RWPE1 (cell line): ENCODE data around the gene THADA.

Experiments
- CTCF ChIA-PET: fragments of 350-600 bp; sonication (Branson Sonifier 250); formaldehyde crosslinking; extraction: SDS; loops from one replicate; lab custom pipeline; 2021; lab: Yijun Ruan, JAX
- POLR2A ChIA-PET: fragments of 400-600 bp; formaldehyde crosslinking; extraction: SDS; loops from one replicate; lab custom pipeline; 2020; ENCODE audit warnings: antibody characterized with exemption; ENCODE audit not compliant: low non-redundant PET; lab: Yijun Ruan, JAX
- DNase-seq: peaks from one replicate; pipeline ENCODE4 v3.0.0; 2012; ENCODE audit warnings: low spot score
- H3K27ac ChIP-seq: fragments of 450-650 bp; 2 replicates; pipeline ENCODE4 v1.5.1; 2017
- TF ChIP-seq, protein P1 (sequence below): fragments of 450-650 bp; conservative IDR thresholded peaks from 2 replicates; pipeline ENCODE4 v1.5.1; 2017; ENCODE audit warnings: low read depth, mild to moderate bottlenecking

Gene THADA

DNA sequence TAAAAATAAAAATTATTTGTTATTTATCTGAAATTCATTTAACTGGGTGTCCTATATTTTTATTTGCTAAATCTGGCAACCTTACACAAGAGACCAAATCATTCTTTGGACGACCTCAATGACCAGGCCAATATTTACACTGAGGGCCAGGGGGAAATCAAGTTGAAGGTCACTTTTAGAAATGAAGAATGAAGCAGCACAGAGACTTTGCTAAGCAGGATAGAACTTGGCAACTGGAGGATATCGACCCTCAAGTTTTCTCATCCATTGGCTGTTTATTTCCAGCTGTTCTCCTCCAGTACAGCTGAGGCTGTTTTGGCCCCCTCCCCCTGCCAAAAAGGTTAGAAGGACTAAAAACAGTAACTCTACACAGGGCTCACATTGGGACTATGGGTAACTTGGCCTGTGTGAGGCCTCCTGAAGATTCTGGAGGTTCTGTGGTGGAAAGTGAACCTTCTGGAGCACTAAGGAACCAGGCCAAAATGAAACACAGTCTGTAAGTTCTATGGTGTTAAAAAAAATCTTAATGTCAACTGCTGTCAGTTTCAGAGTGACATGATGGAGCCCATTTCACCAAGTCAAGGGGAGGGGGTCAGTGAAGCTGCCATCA is 337.2 kb downstream of the THADA start:
- ChIA-PET POLR2A (no interaction called here), CTCF (interaction anchor here (0.7 kb wide), 1 partner anchor 365 kb away, joined by 3 read pairs; no protein-coding TSS in a partner anchor)
- DNase-seq, result no peak
- H3K27ac ChIP-seq, result no peak overlapping the region
- TF ChIP-seq, protein P1, sequence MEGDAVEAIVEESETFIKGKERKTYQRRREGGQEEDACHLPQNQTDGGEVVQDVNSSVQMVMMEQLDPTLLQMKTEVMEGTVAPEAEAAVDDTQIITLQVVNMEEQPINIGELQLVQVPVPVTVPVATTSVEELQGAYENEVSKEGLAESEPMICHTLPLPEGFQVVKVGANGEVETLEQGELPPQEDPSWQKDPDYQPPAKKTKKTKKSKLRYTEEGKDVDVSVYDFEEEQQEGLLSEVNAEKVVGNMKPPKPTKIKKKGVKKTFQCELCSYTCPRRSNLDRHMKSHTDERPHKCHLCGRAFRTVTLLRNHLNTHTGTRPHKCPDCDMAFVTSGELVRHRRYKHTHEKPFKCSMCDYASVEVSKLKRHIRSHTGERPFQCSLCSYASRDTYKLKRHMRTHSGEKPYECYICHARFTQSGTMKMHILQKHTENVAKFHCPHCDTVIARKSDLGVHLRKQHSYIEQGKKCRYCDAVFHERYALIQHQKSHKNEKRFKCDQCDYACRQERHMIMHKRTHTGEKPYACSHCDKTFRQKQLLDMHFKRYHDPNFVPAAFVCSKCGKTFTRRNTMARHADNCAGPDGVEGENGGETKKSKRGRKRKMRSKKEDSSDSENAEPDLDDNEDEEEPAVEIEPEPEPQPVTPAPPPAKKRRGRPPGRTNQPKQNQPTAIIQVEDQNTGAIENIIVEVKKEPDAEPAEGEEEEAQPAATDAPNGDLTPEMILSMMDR, result no peak

DNA sequence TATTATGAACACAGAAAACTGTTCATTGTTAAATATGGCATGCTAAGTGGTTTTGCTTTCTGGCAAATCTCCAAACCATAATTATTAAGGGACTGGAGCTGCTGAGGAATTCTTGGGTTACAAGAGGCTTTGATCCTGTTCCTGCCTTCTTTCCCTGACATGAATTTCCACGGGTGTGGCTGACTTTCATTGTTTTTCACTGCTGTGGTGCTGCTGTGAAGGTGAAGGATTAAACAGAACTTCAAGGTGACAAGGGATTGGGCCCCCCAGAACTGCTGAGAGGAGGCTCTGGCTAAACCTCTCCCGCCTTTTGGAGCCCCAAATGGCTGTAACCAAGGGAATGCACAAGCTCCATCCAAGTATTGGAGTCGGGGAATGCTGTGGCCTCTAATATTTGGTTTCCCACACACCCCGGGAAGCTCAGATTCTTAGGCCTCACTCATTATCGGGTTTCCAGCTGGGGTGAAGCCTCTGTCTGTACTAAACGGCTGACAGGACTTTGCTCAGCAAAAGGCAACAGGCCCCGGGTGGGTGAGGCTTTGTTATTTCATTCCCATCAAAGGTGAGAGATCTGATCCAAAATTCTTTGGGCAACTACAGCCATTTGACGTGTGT is 340.4 kb downstream of the THADA start:
- CTCF ChIA-PET, result no interaction called here
- POLR2A ChIA-PET, result no interaction called here
- DNase-seq, result no peak

DNA sequence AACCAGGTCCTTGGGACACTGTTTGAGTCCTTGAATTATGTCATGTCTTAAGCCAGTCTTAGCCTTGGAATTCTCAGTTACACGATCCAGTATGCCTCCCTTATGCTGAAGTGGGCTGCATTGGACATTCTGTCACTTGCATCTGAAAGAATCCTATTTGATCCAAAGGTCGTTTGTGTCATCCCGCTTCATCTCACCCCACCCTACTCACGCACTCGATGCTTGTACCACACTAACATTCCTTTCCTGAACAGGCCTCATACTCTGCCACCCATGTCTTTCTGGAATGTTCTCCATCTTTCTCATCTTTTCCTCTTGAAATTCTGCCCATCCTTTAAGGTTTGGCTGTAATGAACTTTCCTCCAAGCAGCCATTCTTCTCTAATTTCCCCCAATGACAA is 341.5 kb downstream of the THADA start:
- H3K27ac ChIP-seq, result no peak overlapping the region
- ChIA-PET POLR2A (no interaction called here), CTCF (interaction anchor here (0.9 kb wide), 1 partner anchor 28 kb away, joined by 4 read pairs; no protein-coding TSS in a partner anchor)
- TF ChIP-seq, protein P1, result no peak
- DNase-seq, result no peak

More for the DNA sequence above, 340.4 kb downstream of the THADA start:
- TF ChIP-seq, protein P1, result no peak
- H3K27ac ChIP-seq, result peak overlapping the region; percentile 30; the same call in 1 of the 2 replicates

DNA sequence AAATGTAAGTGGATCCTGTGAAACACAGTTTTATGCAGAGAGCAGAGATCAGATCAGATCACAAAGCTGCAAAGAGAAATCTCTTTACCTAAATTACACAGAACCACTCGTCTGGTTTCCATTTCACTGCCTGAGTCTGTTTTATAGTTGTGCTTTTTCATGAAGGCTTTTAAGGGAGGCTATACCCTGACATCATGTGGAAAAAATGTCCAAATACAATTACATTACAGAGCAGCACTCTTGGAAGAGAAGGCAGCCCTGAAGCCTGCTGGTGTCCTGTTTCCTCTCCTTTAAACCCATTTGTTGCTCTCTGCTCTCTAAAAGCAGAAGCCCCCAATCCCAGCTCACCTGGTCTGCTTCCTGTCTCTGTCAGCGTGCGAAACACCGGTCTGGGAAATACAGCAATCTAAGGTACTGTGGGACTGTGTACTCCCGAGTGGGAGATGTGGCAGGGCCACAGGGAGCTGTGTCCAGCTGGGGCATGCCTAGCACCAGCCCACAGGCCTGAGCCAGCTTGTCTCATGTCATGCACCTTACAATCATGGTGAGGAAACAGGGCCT is 344.6 kb downstream of the THADA start:
- DNase-seq, result no peak
- TF ChIP-seq, protein P1, result no peak
- peak overlapping the region; percentile 78 for H3K27ac ChIP-seq
- ChIA-PET CTCF (no interaction called here), POLR2A (no interaction called here)

DNA sequence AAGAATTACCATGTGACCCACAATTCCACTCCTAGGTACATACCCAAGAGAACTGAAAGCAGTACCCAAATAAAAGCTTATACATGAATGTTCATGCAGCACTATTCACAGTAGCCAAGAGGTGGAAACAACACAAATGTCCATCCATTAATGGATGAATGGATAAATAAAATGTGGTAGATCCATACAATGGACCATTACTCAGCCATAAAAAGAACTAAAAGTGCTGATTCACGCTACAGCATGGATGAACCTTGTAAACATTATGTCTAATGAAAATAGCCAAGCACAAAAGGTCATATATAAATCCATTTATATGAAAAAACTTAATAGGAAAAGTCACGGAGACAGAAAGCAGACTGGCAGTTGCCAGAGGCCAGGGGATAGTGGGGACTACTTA is 345.8 kb downstream of the THADA start:
- CTCF ChIA-PET, result no interaction called here
- DNase-seq, result no peak
- H3K27ac ChIP-seq, result no peak overlapping the region
- TF ChIP-seq, protein P1, result no peak
- POLR2A ChIA-PET, result no interaction called here

DNA sequence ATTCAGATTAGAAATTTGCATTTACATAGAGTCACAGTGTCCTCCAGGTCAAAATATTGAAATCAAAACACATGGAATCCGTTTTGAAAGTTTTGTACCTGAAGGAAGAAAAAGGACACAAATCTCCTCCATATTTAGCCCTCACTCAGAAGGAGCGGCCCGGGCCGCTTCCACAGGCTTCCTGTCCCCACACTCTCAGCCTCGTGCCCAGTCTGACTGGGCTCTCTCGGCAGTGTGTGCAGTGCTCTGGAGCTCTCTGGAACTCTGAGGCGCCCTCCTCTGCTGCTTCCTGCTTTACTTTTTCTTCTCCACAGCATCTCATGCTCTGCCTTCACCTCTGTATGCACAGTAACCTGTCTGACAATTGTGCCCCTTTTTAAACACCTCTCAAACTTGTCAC is 347.2 kb downstream of the THADA start:
- CTCF ChIA-PET, result no interaction called here
- H3K27ac ChIP-seq, result no peak overlapping the region
- POLR2A ChIA-PET, result no interaction called here
- TF ChIP-seq, protein P1, result no peak
- no peak for DNase-seq
